GM12878 (cell line): ENCODE results near the gene TXNDC17. TPM values are rescaled to one million over a fixed set of nuclear protein-coding genes. Genes with fewer than 3 reads are reported as not detected.

Experiments used
- ATAC-seq: fragments of 200-7000 bp; cut with Tn5 transposase; 3 replicates; pipeline ENCODE4 v1.9.1; 2020; ENCODE audit warnings: mild to moderate bottlenecking, moderate library complexity
- BruUV-seq: library from RNA; stranded (reverse); fragments of 400-500 nt; replicated peaks from 2 replicates; lab custom pipeline; 2021; lab: Mats Ljungman, UMichigan
- CTCF ChIA-PET: fragments of 300-600 bp; sonication (Branson Sonifier 250); formaldehyde crosslinking; extraction: SDS; loops from one replicate; lab custom pipeline; 2021; ENCODE audit warnings: inconsistent platforms; lab: Yijun Ruan, JAX
- POLR2A ChIA-PET: fragments of 350-600 bp; formaldehyde crosslinking; extraction: SDS; loops from one replicate; lab custom pipeline; 2021; ENCODE audit warnings: inconsistent platforms; lab: Charles Lee
- RAD21 ChIA-PET: fragments of 300-600 bp; sonication (Branson Sonifier 250); formaldehyde crosslinking; loops from one replicate; lab custom pipeline; 2023; ENCODE audit warnings: antibody characterized with exemption; ENCODE audit not compliant: unreplicated experiment; lab: Charles Lee
- SMC1A ChIA-PET: fragments of 300-600 bp; sonication (Branson Sonifier 250); formaldehyde crosslinking; loops from one replicate; lab custom pipeline; 2023; ENCODE audit not compliant: unreplicated experiment, uncharacterized antibody; lab: Charles Lee
- DNase-seq: peaks from one replicate; pipeline ENCODE4 v3.0.0-alpha.2; 2011; ENCODE audit warnings: low read depth, low spot score
- FAIRE-seq: peaks from 3 replicates; lab custom pipeline; 2011; peaks lifted over from hg19 to GRCh38; lab: Jason Lieb, UNC
- H2AFZ ChIP-seq: 2 replicates; pipeline ENCODE4 v1.6.0; 2011; ENCODE audit warnings: low read depth, low read length, control low read depth; ENCODE audit not compliant: control insufficient read depth
- H3K27ac ChIP-seq: 2 replicates; pipeline ENCODE4 v1.5.1; 2011; ENCODE audit warnings: control low read depth; ENCODE audit not compliant: control insufficient read depth, insufficient read depth
- H3K27me3 ChIP-seq, 2 experiments: replicated peaks in 1 of 2; 2 replicates each; pipeline versions ENCODE4 v1.6.0 to v1.6.1; 2011; ENCODE audit warnings: low read length in 1 of 2; ENCODE audit not compliant: control insufficient read depth in 2 of 2, insufficient read depth in 2 of 2
- H3K36me3 ChIP-seq, 2 experiments: 2 replicates each; pipeline ENCODE4 v1.5.1; 2011; ENCODE audit warnings: low read length in 1 of 2; ENCODE audit not compliant: control insufficient read depth in 2 of 2, insufficient read depth in 2 of 2
- H3K4me1 ChIP-seq: 2 replicates; pipeline ENCODE4 v1.6.1; 2011; ENCODE audit warnings: mild to moderate bottlenecking, low read length, moderate library complexity, mixed read lengths; ENCODE audit not compliant: control insufficient read depth, insufficient read depth
- H3K4me2 ChIP-seq: 2 replicates; pipeline ENCODE4 v1.6.0; 2011; ENCODE audit warnings: control low read depth; ENCODE audit not compliant: control insufficient read depth, insufficient read depth
- H3K4me3 ChIP-seq: fragments of 200-600 bp; sonication (generic); 2 replicates; pipeline ENCODE4 v1.5.1; 2016
- H3K79me2 ChIP-seq: 2 replicates; pipeline ENCODE4 v1.6.0; 2011; ENCODE audit warnings: low read length; ENCODE audit not compliant: control insufficient read depth, insufficient read depth
- H3K9ac ChIP-seq: 2 replicates; pipeline ENCODE4 v1.8.0; 2011; ENCODE audit warnings: low read length, control low read depth, mixed read lengths; ENCODE audit not compliant: control insufficient read depth, insufficient read depth
- H3K9me3 ChIP-seq: replicated peaks from 3 replicates; pipeline ENCODE4 v1.5.1; 2011; ENCODE audit warnings: mild to moderate bottlenecking, low read length; ENCODE audit not compliant: control insufficient read depth, insufficient read depth
- H4K20me1 ChIP-seq: 2 replicates; pipeline ENCODE4 v1.6.0; 2011; ENCODE audit not compliant: control insufficient read depth, insufficient read depth
- CBFB ChIP-seq: IDR thresholded peaks from 2 replicates; pipeline ENCODE4 v1.6.1; 2016; ENCODE audit warnings: antibody characterized with exemption, low read depth
- CBX3 ChIP-seq: fragments of 200-600 bp; sonication (generic); IDR thresholded peaks from 2 replicates; pipeline ENCODE4 v1.6.1; 2016; ENCODE audit warnings: low read depth, borderline replicate concordance
- CBX5 ChIP-seq: sonication (generic); IDR thresholded peaks from 2 replicates; pipeline ENCODE4 v1.6.1; 2016; ENCODE audit warnings: low read depth, moderate library complexity, mild to moderate bottlenecking, inconsistent platforms
- FOXK2 ChIP-seq: fragments of 450-650 bp; IDR thresholded peaks from 2 replicates; pipeline ENCODE4 v1.6.1; 2017; ENCODE audit warnings: mild to moderate bottlenecking, moderate library complexity
- IKZF2 ChIP-seq, 2 experiments: fragments of 450-650 bp; IDR thresholded peaks; 2 replicates each; pipeline ENCODE4 v1.6.1; 2017; ENCODE audit warnings: mild to moderate bottlenecking in 2 of 2, moderate library complexity in 2 of 2
- JUND ChIP-seq: IDR thresholded peaks from 2 replicates; pipeline ENCODE4 v1.6.1; 2012; ENCODE audit warnings: low read depth, mild to moderate bottlenecking, low read length, improper control_type of control experiment, moderate library complexity
- MXI1 ChIP-seq: fragments of 150-350 bp; IDR thresholded peaks from 2 replicates; pipeline ENCODE4 v1.6.1; 2011; ENCODE audit warnings: low read depth, mild to moderate bottlenecking, inconsistent platforms, low read length, improper control_type of control experiment
- PAX8 ChIP-seq: fragments of 450-650 bp; IDR thresholded peaks from 2 replicates; pipeline ENCODE4 v1.6.1; 2017; ENCODE audit warnings: mild to moderate bottlenecking, moderate library complexity
- RAD21 ChIP-seq: IDR thresholded peaks from 2 replicates; pipeline ENCODE4 v1.6.1; 2011; ENCODE audit warnings: mild to moderate bottlenecking, low read depth, low read length, moderate library complexity; ENCODE audit not compliant: insufficient read depth
- SREBF2 ChIP-seq: IDR thresholded peaks from 2 replicates; pipeline ENCODE4 v1.6.1; 2012; ENCODE audit warnings: mild to moderate bottlenecking, low read length
- TCF3 ChIP-seq: IDR thresholded peaks from 2 replicates; pipeline ENCODE4 v1.6.1; 2012; ENCODE audit warnings: low read depth, mild to moderate bottlenecking, low read length, borderline replicate concordance; ENCODE audit not compliant: insufficient read depth
- ZNF217 ChIP-seq: fragments of 450-650 bp; IDR thresholded peaks from 2 replicates; pipeline ENCODE4 v1.6.1; 2017; ENCODE audit warnings: antibody characterized with exemption, mild to moderate bottlenecking
- WGBS: methylation state at CpG from one replicate; pipeline ENCODE4 v1.1.6; 2016; ENCODE audit warnings: low lambda C conversion rate; ENCODE audit not compliant: insufficient replicate concordance, insufficient coverage; ENCODE audit errors: missing lambda C conversion rate; 5-methylcytosine and 5-hydroxymethylcytosine counted together
- in situ Hi-C: fragments of 300-500 bp; cut with MboI; formaldehyde crosslinking; loops from 9 replicates; pipeline ENCODE4 v1.14.3; 2018; ENCODE audit warnings: mixed read lengths
- intact Hi-C: fragments of 100-400 bp; cut with micrococcal nuclease; formaldehyde crosslinking; loops from one replicate; pipeline ENCODE4 v1.14.2; 2022; ENCODE audit not compliant: unreplicated experiment
- polyA plus RNA-seq, 11 experiments: library from polyadenylated mRNA; depleted of rRNA in 4 of 11; unstranded in 6 of 11; stranded (reverse) in 5 of 11; fragments of >200 nt; fragmentation: Nextera tagmentation in 4 of 11; fragmentation: Illumina TruSeq in 1 of 11; extraction: Ambion mirVana in 4 of 11; extraction: Trizol in 1 of 11; gene quantifications; 1 replicate in 1 of 11; 2 replicates in 10 of 11; pipeline versions ENCODE4 v1.2.1 to v1.2.3, GENCODE V29; 2011 to 2016; ENCODE audit warnings: inconsistent platforms in 2 of 11, missing spikeins in 2 of 11, low read depth in 1 of 11
- total RNA-seq, 4 experiments: library from RNA; depleted of rRNA in 3 of 4; stranded (reverse); fragments of >200 nt in 3 of 4; fragmentation: Illumina TruSeq in 1 of 4; extraction: Trizol in 1 of 4; gene quantifications; 2 replicates each; pipeline versions ENCODE4 v1.2.1 to v1.2.3, GENCODE V29; 2013 to 2021
- TF ChIP-seq, protein P1 (sequence below), 3 experiments: IDR thresholded peaks in 2 of 3; conservative IDR thresholded peaks in 1 of 3; 2 replicates each; pipeline ENCODE4 v1.5.1; 2011; ENCODE audit warnings: low read depth in 3 of 3, low read length in 3 of 3, mild to moderate bottlenecking in 3 of 3, control low read depth in 2 of 3, moderate library complexity in 2 of 3, inconsistent platforms in 1 of 3, mixed read lengths in 1 of 3; ENCODE audit not compliant: control insufficient read depth in 2 of 3, insufficient read depth in 1 of 3; ENCODE audit errors: extremely low read depth in 1 of 3
- TF ChIP-seq, protein P2 (sequence below): fragments of 450-650 bp; IDR thresholded peaks from 2 replicates; pipeline ENCODE4 v1.6.1; 2016; ENCODE audit warnings: mild to moderate bottlenecking
- TF ChIP-seq, protein P3 (sequence below): fragments of 450-650 bp; IDR thresholded peaks from 2 replicates; pipeline ENCODE4 v1.6.1; 2017; ENCODE audit warnings: borderline replicate concordance

TXNDC17 gene
- total and polyA plus RNA-seq, 10 of the 15 experiments (the other 5 are each of a cell fraction or from before 2014, with no cell fraction given): 124 to 957 (median 216) TPM

DNA sequence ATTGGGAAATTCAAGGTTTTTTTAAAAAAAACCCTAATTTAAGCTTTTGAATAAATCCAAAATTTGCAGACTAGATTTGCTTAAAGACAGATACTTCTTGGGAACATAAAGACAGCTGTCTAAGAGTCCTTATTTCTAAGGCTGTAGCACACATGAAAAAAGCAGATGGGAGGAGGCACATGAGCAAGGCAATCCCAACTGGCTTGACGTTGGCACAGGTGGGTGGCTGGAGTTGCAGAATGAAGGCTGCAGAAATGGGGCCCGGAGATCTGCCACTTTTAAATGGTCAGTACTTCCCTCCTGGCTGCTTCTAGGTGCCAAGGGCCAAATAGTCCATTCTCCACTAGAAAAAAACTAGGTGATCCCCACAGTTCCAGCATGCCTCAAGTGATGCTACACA lies 4.8 kb upstream of the TXNDC17 start:
- in situ Hi-C loops: no loop called here
- ChIA-PET RAD21 (no interaction called here), CTCF (interaction anchor here (1.0 kb wide), 1 partner anchor 25 kb away, joined by 3 read pairs; no protein-coding TSS in a partner anchor), POLR2A (no interaction called here), SMC1A (no interaction called here)
- WGBS: 89% methylated on average over 2 of the region's 2 CpGs
- peaks cover 11% of the 10 kb centered on the region; the same call in 1 of the 2 replicates for H3K4me1 ChIP-seq
- FAIRE-seq (no peak), DNase-seq (no peak), ATAC-seq (no peak)
- peaks cover 0 to 8% of the 10 kb centered on the region in 2 experiments; a peak in 1 of 4 replicates for H3K36me3 ChIP-seq
- H4K20me1 ChIP-seq: no peaks in the 10 kb centered on the region
- peaks cover 21% of the 10 kb centered on the region for H3K79me2 ChIP-seq
- no peaks in the 10 kb centered on the region; the same call in 2 of the 3 replicates for H3K9me3 ChIP-seq
- TF ChIP-seq, protein P1, sequence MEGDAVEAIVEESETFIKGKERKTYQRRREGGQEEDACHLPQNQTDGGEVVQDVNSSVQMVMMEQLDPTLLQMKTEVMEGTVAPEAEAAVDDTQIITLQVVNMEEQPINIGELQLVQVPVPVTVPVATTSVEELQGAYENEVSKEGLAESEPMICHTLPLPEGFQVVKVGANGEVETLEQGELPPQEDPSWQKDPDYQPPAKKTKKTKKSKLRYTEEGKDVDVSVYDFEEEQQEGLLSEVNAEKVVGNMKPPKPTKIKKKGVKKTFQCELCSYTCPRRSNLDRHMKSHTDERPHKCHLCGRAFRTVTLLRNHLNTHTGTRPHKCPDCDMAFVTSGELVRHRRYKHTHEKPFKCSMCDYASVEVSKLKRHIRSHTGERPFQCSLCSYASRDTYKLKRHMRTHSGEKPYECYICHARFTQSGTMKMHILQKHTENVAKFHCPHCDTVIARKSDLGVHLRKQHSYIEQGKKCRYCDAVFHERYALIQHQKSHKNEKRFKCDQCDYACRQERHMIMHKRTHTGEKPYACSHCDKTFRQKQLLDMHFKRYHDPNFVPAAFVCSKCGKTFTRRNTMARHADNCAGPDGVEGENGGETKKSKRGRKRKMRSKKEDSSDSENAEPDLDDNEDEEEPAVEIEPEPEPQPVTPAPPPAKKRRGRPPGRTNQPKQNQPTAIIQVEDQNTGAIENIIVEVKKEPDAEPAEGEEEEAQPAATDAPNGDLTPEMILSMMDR (IDR thresholded peaks at IDR 0.05 in 2 of 3, conservative IDR thresholded peaks at IDR 0.05 in 1 of 3; ENCODE audit: control insufficient read depth in 2 of 3, extremely low read depth in 1 of 3, insufficient read depth in 1 of 3, low read depth in 3 of 3, low read length in 3 of 3): no peak
- TF ChIP-seq, protein P2, sequence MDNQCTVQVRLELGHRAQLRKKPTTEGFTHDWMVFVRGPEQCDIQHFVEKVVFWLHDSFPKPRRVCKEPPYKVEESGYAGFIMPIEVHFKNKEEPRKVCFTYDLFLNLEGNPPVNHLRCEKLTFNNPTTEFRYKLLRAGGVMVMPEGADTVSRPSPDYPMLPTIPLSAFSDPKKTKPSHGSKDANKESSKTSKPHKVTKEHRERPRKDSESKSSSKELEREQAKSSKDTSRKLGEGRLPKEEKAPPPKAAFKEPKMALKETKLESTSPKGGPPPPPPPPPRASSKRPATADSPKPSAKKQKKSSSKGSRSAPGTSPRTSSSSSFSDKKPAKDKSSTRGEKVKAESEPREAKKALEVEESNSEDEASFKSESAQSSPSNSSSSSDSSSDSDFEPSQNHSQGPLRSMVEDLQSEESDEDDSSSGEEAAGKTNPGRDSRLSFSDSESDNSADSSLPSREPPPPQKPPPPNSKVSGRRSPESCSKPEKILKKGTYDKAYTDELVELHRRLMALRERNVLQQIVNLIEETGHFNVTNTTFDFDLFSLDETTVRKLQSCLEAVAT: no peak
- TF ChIP-seq CBFB: no peak
- TF ChIP-seq JUND: no peak
- no peak for TF ChIP-seq CBX5
- TF ChIP-seq, protein P3, sequence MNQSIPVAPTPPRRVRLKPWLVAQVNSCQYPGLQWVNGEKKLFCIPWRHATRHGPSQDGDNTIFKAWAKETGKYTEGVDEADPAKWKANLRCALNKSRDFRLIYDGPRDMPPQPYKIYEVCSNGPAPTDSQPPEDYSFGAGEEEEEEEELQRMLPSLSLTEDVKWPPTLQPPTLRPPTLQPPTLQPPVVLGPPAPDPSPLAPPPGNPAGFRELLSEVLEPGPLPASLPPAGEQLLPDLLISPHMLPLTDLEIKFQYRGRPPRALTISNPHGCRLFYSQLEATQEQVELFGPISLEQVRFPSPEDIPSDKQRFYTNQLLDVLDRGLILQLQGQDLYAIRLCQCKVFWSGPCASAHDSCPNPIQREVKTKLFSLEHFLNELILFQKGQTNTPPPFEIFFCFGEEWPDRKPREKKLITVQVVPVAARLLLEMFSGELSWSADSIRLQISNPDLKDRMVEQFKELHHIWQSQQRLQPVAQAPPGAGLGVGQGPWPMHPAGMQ: no peak
- no peak for TF ChIP-seq PAX8
- no peak for TF ChIP-seq MXI1
- TF ChIP-seq ZNF217: no peak
- TF ChIP-seq CBX3: no peak
- TF ChIP-seq FOXK2: no peak
- no peak for TF ChIP-seq TCF3
- no peak for TF ChIP-seq SREBF2
- no peak for TF ChIP-seq IKZF2 (IDR thresholded peaks at IDR 0.05)
- no peak for TF ChIP-seq RAD21
- TF ChIP-seq, all 136 proteins: peak for 0
- intact Hi-C loops: no loop called here
- H3K27me3 ChIP-seq: no peaks in the 10 kb centered on the region
- no peak overlapping the region for H2AFZ ChIP-seq
- no peak overlapping the region for H3K27ac ChIP-seq
- H3K4me2 ChIP-seq: no peak overlapping the region
- no peak overlapping the region for H3K9ac ChIP-seq
- H3K4me3 ChIP-seq: no peak overlapping the region
- no TSS peak for BruUV-seq
